ENCODE measurements around the gene UBE3A.

UBE3A gene

DNA sequence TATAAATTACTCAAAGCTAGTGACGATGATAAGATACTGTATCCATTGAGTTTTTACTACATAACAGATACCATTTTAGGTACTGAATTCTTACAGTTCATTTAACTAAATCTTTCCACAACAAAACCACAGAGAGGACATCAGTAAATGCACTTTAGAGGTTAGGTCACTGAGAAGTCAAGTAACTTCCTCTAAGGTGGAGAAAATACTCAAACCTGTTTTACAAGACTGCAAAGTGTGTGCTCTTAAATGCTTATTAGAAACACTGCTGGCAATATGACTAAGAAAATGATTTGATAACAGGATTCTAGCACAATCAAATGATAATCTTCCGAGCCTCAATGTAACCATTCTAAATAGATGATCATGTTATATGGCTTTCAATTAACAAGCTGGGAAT is 99.4 kb downstream of the UBE3A start:
- in situ Hi-C loops (cut with HindIII; ENCODE audit: low sequenced_read_pairs) = no loop called here

DNA sequence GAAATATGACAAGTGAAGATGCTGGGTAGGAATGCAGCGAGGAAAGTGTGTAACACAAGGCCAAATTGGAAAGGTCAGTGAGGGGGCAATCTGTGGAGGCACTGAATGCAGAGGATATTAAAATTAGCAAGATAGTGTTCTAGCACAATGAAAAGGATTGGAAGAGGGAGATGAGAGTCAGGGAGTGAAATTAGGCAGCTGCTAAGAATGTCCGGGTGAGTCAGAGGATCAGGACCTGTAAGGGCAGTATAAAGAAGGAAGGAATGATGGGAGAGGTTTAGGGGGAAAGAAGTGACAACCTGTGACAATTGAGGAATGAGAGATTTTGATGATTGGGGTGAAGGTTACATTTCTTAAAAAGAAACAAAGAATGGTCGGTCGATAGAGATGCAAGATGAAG is 103.5 kb downstream of the UBE3A start:
- in situ Hi-C loops (cut with HindIII; ENCODE audit: low sequenced_read_pairs) = no loop called here

DNA sequence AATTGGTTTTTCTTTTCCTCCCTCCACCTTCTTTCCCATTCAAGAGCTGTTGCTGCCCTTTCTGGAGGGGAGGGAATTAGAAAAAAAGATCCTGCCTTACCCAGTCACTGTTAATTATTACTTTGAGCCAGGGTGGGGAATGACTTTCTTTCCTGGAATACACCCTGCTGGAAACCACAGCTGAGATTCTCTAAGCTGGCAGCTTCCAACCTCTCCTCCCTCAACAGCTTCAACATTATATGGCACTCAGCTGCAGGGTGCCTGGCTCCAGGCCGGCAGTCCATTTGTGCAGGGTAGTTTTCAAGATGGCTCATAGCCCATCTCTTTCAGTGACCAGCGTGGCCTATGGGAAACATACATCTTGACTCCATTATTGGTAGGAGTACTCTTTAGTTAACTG is 105.8 kb downstream of the UBE3A start:
- in situ Hi-C loops (cut with HindIII; ENCODE audit: low sequenced_read_pairs) = no loop called here

DNA sequence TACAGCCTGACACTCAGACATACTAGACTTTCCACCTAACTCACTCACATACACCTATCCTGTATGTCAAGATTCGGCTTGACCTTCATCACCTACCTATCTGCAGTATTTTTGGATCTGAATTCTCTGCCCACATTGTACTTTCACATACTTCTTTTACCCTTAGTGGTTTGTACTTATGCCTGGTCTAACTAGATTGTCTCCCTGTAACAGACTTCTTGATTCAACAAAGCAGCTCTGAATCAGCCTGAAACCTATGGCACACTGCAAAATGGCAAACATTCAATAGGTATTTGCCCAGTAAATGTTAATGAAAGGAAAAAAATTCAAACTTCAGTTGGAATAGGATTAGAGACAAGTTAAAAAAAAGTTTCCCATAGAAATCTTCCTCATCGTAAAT is 106.5 kb downstream of the UBE3A start:
- in situ Hi-C loops (cut with HindIII; ENCODE audit: low sequenced_read_pairs) = no loop called here

DNA sequence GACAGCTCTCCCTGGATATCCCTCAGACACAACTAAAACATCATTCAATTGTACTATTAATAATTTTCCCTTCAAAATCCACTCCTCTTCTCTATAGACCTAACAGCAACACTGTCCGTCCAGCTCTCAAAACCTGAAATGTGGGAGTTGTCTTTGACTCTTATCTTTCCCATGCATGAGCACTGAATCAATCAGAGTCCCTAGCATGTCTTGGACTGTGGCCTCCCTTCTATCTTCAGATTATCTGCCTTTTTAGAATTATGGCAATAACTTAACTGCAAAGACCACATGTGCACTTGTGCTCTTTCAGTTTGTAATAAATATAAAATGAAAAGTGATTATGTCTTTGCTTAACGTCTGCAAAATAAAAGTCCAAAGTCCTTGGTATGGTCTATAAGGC is 107.0 kb downstream of the UBE3A start:
- in situ Hi-C loops (cut with HindIII; ENCODE audit: low sequenced_read_pairs) = no loop called here

DNA sequence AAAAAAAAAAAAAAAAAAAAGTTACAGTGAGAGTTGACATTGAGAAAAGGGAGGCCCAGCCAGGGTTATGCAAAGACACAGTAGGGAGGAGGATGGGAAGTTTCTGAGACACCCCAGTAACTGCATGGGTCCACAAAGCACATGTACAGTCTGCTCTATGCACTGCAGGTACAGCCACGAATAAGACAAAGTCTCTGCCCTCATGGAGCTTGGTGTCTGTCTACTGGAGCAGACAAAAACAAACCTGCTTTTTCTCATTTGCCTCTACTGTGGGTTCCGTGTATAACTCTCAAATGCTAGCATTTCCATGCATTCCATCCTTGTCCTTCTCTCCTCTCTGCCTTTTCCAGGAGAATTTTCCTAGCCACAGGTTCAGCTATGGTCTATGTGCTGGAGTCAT is 107.4 kb downstream of the UBE3A start:
- in situ Hi-C loops (cut with HindIII; ENCODE audit: low sequenced_read_pairs) = no loop called here

DNA sequence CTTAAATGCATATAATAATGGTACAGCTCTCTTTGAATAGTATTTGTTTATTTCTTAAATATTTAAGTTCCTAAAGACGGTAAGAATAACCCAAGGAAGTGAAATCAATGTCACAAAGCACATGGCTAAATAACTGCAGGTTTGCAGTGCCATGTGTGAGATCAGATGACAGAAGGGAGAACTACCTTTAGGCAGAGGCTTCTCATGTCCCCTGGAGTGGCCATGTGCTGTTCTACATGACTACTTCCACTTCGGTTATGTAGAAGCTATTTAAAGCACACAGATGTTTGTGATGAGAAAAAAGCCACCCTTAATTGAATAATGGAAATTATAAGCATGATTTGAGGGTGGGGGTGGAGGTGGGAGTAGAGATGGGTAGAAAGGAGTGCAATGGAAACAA is 109.1 kb downstream of the UBE3A start:
- in situ Hi-C loops (cut with HindIII; ENCODE audit: low sequenced_read_pairs) = no loop called here

DNA sequence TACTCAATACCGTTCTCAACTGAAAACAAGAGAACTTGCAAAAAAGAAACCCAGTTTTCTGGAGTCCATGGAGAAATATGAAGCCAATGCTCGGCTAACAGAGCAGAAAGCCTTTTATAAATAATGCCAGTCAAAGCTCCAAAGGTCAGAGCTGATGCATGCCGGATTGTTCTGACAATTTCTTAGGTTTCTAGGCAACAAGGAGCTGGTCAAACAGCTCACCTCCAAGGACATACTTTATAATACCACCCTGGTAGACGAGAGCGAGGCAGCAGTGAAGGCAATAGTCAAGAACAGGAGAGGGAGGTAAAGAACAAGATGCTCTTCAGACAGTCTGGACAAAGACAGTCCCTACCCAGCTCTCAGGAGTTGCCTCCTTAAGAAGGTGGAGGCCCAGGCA is 111.1 kb downstream of the UBE3A start:
- in situ Hi-C loops (cut with HindIII; ENCODE audit: low sequenced_read_pairs) = no loop called here

DNA sequence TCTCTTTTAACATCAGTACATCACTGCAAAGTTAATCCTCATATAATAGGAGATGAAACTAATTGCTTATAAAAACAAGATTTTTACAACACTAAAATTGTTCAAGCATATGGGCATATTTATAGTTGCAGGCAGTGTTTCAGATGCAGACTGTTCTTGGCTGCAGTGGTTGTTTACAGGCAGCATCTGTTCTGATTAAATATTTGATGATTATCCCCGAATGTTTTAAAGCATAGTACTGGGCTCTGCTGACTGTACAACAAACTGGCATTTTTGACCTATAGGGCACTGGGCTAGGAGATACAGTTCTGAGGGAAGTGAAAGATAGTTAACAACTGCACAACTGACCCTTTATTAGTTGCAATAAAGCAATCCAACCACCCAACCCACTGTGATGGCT is 113.6 kb downstream of the UBE3A start:
- in situ Hi-C loops (cut with HindIII; ENCODE audit: low sequenced_read_pairs) = no loop called here

DNA sequence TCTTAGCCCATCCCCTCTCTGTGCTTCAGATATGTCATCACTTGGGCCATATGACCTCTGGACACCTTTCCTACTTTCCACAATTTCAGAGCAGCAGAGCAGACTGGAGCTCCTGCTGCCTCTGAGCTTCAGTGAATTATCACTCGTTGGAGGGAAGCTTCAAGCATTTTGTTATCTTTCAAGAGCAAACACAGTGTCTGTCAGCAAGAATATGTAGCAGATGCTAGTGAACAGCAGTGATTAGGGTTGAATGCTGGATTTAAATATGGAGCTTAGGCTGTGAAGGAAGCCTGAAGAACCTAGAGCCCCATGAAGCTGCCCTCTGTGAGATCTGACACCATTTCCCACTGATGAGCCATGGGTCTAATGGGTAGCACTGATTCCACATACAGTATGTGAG is 115.4 kb downstream of the UBE3A start:
- in situ Hi-C loops (cut with HindIII; ENCODE audit: low sequenced_read_pairs) = no loop called here

DNA sequence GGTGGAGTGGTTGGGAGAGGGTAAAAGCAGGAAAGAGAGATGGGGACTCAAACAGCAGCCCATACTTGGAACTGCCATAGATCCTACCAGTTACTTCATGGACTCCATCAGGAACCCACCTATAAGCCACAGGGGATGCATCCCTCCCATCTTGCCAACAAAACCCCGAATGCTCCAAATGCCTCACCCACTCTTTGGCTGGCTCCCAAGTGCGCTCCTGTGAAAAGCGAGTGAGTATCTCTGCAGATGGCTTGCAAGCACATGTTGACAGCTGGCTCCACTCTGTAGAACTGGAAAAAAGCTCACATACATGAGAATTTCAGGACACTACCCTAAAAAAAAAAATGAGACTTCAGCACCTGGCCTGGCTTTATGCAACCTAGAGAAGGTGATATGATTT is 151.0 kb downstream of the UBE3A start:
- in situ Hi-C loops (cut with HindIII; ENCODE audit: low sequenced_read_pairs) = loop anchor here (25.0 kb wide), 1 partner anchor 126 kb away; no protein-coding TSS in a partner anchor
